Mesothelial cell of epicardium (in vitro differentiated cells): ENCODE results near the gene NEK10. TPM values are rescaled to one million over a fixed set of nuclear protein-coding genes. Genes with fewer than 3 reads are reported as not detected.

Experiments used
- DNase-seq, 2 experiments: peaks; one replicate each; pipeline ENCODE4 v3.0.0; 2021; ENCODE audit warnings: low spot score in 2 of 2; ENCODE audit not compliant: unreplicated experiment in 2 of 2
- H3K27ac Mint-ChIP-seq: 2 replicates; pipeline ENCODE4 v1.8.0; 2021; ENCODE audit warnings: mixed read lengths
- H3K27me3 Mint-ChIP-seq: 2 replicates; pipeline ENCODE4 v1.8.0; 2021; ENCODE audit warnings: low read depth, mixed read lengths
- H3K36me3 Mint-ChIP-seq: 2 replicates; pipeline ENCODE4 v1.8.0; 2021; ENCODE audit warnings: mixed read lengths
- H3K4me1 Mint-ChIP-seq: 2 replicates; pipeline ENCODE4 v1.8.0; 2021; ENCODE audit warnings: mixed read lengths
- H3K4me3 Mint-ChIP-seq: 2 replicates; pipeline ENCODE4 v1.8.0; 2021; ENCODE audit warnings: mild to moderate bottlenecking, moderate library complexity, mixed read lengths
- H3K9me3 Mint-ChIP-seq: 2 replicates; pipeline ENCODE4 v1.8.0; 2021; ENCODE audit warnings: mixed read lengths
- total RNA-seq: library from RNA; stranded (reverse); gene quantifications from 3 replicates; pipeline ENCODE4 v1.2.1, GENCODE V29; 2021
- TF ChIP-seq, protein P1 (sequence below): fragments of 200-600 bp; sonication (generic); IDR thresholded peaks from one replicate; pipeline ENCODE4 v1.5.0; 2021; ENCODE audit warnings: antibody characterized with exemption; ENCODE audit not compliant: unreplicated experiment

NEK10 gene
- total RNA-seq, 1 donor from 2014 or later = 1.2 TPM

DNA sequence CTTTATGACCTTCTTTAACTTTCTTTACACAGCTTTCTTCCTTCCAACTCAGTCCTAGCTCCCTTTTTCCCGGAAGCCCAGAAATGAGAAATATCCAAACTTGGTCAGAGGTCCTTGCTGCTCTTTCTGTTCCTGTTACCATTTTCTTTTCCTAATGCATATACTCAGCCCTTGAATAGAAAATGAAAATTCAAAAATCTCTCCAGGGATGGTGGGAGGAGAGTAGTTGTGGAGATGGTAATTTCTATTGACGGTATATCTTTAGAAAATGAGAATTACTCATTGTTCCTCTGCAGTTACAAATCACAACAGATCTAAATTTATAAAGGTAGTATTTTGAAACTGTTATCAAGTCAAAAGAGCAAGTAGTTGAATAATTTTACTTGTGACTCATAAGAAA, 255.1 kb downstream of the NEK10 start:
- Mint-ChIP-seq H3K9me3 (no peaks in the 10 kb centered on the region), H3K27ac (no peak overlapping the region), H3K27me3 (no peaks in the 10 kb centered on the region), H3K4me1 (no peaks in the 10 kb centered on the region), H3K4me3 (no peak overlapping the region), H3K36me3 (no peaks in the 10 kb centered on the region)
- TF ChIP-seq, protein P1, sequence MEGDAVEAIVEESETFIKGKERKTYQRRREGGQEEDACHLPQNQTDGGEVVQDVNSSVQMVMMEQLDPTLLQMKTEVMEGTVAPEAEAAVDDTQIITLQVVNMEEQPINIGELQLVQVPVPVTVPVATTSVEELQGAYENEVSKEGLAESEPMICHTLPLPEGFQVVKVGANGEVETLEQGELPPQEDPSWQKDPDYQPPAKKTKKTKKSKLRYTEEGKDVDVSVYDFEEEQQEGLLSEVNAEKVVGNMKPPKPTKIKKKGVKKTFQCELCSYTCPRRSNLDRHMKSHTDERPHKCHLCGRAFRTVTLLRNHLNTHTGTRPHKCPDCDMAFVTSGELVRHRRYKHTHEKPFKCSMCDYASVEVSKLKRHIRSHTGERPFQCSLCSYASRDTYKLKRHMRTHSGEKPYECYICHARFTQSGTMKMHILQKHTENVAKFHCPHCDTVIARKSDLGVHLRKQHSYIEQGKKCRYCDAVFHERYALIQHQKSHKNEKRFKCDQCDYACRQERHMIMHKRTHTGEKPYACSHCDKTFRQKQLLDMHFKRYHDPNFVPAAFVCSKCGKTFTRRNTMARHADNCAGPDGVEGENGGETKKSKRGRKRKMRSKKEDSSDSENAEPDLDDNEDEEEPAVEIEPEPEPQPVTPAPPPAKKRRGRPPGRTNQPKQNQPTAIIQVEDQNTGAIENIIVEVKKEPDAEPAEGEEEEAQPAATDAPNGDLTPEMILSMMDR = no peak
- no peak for DNase-seq

DNA sequence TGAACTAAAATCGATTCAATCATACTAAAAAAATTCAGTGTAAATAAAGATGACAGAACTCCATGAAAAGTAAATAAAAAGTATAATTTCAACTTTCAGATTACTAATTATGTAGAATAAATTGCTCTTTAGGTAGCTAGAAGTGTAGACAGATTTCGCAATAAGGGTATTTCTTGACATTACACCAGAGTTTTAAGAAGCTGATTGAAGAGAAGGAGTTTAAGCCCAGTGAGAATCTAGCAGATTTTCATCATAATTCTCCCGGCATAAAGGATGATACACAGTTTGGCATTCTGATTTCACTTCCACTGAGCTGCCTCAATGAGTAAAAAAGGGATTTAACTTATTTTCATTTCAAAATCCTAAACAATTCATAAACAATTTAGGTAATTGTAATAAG, 259.2 kb downstream of the NEK10 start:
- Mint-ChIP-seq H3K4me1 (peaks cover 4% of the 10 kb centered on the region), H3K4me3 (no peak overlapping the region), H3K27me3 (no peaks in the 10 kb centered on the region), H3K36me3 (no peaks in the 10 kb centered on the region), H3K27ac (no peak overlapping the region), H3K9me3 (no peaks in the 10 kb centered on the region)
- TF ChIP-seq, protein P1 = no peak
- no peak for DNase-seq

DNA sequence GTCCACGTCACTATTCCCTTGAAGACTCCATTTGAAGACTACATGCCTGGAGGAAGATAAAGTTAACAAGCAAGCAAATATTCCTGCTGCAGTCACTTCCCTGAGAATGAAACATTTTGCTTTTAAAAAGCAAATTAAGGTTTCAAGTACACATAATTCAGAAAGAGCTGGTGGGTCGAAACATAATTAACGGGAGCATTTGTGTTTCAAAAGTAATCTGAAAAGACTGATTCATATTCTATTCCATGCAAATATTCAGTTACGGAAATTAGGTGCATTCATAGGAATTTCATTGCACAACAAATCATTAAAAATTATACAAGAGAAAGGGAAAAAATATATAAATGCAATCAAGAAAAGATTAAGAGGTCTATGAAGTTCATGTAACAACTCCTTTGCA, 260.9 kb downstream of the NEK10 start:
- H3K4me3 Mint-ChIP-seq = no peak overlapping the region
- peaks cover 5% of the 10 kb centered on the region for H3K4me1 Mint-ChIP-seq
- no peaks in the 10 kb centered on the region for H3K27me3 Mint-ChIP-seq
- H3K36me3 Mint-ChIP-seq = no peaks in the 10 kb centered on the region
- TF ChIP-seq, protein P1 = no peak
- no peak overlapping the region for H3K27ac Mint-ChIP-seq
- DNase-seq = no peak
- H3K9me3 Mint-ChIP-seq = no peaks in the 10 kb centered on the region

DNA sequence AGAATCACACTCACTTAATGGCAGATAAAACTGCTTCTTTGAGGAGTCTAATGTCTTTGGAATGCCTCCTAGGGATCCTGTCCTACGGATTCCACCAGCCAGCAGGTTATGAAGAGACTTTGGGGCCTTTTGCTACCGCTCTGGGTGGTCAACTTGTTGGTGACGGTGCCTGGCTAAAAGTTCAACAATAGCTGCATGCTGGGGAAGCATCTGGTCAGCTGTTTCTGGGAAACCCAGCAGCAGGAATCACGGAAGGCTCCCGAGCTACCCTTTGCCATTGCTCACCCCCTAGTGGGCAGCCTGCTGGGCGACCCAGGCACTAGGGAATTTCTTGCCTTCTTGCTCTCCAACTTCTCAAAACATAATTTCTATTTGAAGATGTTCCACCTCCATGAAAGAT, 263.3 kb downstream of the NEK10 start:
- Mint-ChIP-seq H3K4me1 (peaks cover 5% of the 10 kb centered on the region), H3K27me3 (no peaks in the 10 kb centered on the region), H3K27ac (no peak overlapping the region), H3K9me3 (no peaks in the 10 kb centered on the region), H3K4me3 (no peak overlapping the region), H3K36me3 (no peaks in the 10 kb centered on the region)
- TF ChIP-seq, protein P1 = no peak
- DNase-seq = no peak

DNA sequence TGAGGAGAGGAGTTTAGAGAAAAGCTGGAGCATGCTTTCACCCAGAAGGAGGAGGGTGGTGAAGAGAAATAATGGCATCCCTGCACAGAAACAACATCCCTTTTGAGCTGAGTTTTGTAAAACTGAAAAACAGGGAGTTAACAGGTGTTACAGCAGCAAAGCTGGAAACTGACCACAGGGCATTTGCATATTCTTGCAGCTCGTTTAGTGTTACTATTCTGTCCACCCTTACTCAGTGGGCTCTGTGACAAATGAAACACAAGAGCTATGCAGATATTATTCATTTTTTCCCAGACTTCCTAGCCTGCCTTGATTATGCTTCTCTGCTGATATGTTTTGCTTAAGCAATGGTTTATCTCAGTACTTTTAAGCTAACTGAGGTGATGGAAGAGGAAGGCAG, 272.0 kb downstream of the NEK10 start:
- no peaks in the 10 kb centered on the region for H3K9me3 Mint-ChIP-seq
- H3K4me3 Mint-ChIP-seq = no peak overlapping the region
- no peaks in the 10 kb centered on the region for H3K36me3 Mint-ChIP-seq
- DNase-seq = no peak
- peaks cover 12% of the 10 kb centered on the region for H3K4me1 Mint-ChIP-seq
- no peaks in the 10 kb centered on the region for H3K27me3 Mint-ChIP-seq
- no peak overlapping the region for H3K27ac Mint-ChIP-seq
- TF ChIP-seq, protein P1 = no peak
